Stimulated activated CD8-positive, alpha-beta memory T cell treated with anti-CD3 and anti-CD28 coated beads, Interleukin-7, amount 100 ng/mL, for 24 hours (primary cell): ENCODE measurements around the gene KIAA1586.
A peak's percentile ranks its signal among the peaks of the same experiment; 100 is the strongest.
"Not testable (repeated sequence)": the region's sequence is repeated elsewhere in the genome, so short reads cannot be mapped to it uniquely, and the experiment has no call there.

ENCODE experiments used
- DNase-seq: peaks from one replicate; pipeline ENCODE4 v3.0.0-alpha.2; 2020; ENCODE audit warnings: low read depth

The KIAA1586 gene

GRCh38 chr6:57046332-57047256 is at the start of gene KIAA1586:
Gene KIAA1586 (plus strand): TSS chr6:57046693. CDS start chr6:57046756, 63 bp downstream.
- peak; percentile 63 for DNase-seq

- DNase-seq: no peak
Measured at GRCh38 chr6:56999049-56999448, 47.4 kb upstream of the KIAA1586 start.

GRCh38 chr6:56999748-57000147 is 46.7 kb upstream of the KIAA1586 start:
- not testable (repeated sequence) for DNase-seq

GRCh38 chr6:57002197-57002596 is 44.3 kb upstream of the KIAA1586 start:
- DNase-seq: no peak

GRCh38 chr6:57004292-57004691 is 42.2 kb upstream of the KIAA1586 start:
- DNase-seq: no peak

- DNase-seq: no peak
Measured at GRCh38 chr6:57006101-57006500, 40.4 kb upstream of the KIAA1586 start.

- not testable (repeated sequence) for DNase-seq
Measured at GRCh38 chr6:57008069-57008468, 38.4 kb upstream of the KIAA1586 start.

- no peak for DNase-seq
Measured at GRCh38 chr6:57013521-57013926, 33.0 kb upstream of the KIAA1586 start.

GRCh38 chr6:57017069-57017468 is 29.4 kb upstream of the KIAA1586 start:
- no peak for DNase-seq

GRCh38 chr6:57017841-57018240 is 28.7 kb upstream of the KIAA1586 start:
- no peak for DNase-seq

- DNase-seq: no peak
Measured at GRCh38 chr6:57019434-57019833, 27.1 kb upstream of the KIAA1586 start.

GRCh38 chr6:57021086-57021720 is 25.3 kb upstream of the KIAA1586 start:
- no peak for DNase-seq

GRCh38 chr6:57024321-57024720 is 22.2 kb upstream of the KIAA1586 start:
- no peak for DNase-seq

GRCh38 chr6:57024775-57025174 is 21.7 kb upstream of the KIAA1586 start:
- no peak for DNase-seq

GRCh38 chr6:57026001-57026400 is 20.5 kb upstream of the KIAA1586 start:
- no peak for DNase-seq

GRCh38 chr6:57027301-57027700 is 19.2 kb upstream of the KIAA1586 start:
- no peak for DNase-seq

GRCh38 chr6:57029213-57029612 is 17.3 kb upstream of the KIAA1586 start:
- DNase-seq: no peak

- no peak for DNase-seq
Measured at GRCh38 chr6:57033228-57033627, 13.3 kb upstream of the KIAA1586 start.

- DNase-seq: no peak
Measured at GRCh38 chr6:57035549-57035948, 10.9 kb upstream of the KIAA1586 start.

- DNase-seq: no peak
Measured at GRCh38 chr6:57038906-57039305, 7.6 kb upstream of the KIAA1586 start.

GRCh38 chr6:57040011-57040410 is 6.5 kb upstream of the KIAA1586 start:
- no peak for DNase-seq

GRCh38 chr6:57044061-57044460 is 2.4 kb upstream of the KIAA1586 start:
- DNase-seq: not testable (repeated sequence)

GRCh38 chr6:57044568-57044967 is 1.9 kb upstream of the KIAA1586 start:
- no peak for DNase-seq
